ENCODE results near the gene RPUSD2. TPM values are rescaled to one million over a fixed set of nuclear protein-coding genes. Genes with fewer than 3 reads are reported as not detected.

Gene RPUSD2
- polyA plus RNA-seq, 1 of the 3 experiments (the other 2 are of a cell fraction) = 10.8 TPM

- no peaks in the 10 kb centered on the region for H4K20me1 ChIP-seq (ENCODE audit: insufficient read depth)
- H3K4me3 ChIP-seq (ENCODE audit: low read depth in 2 of 2, low read length in 1 of 2) = peak overlapping the region; percentile 74 to 87
- TF ChIP-seq USF1 (IDR thresholded peaks at IDR 0.05; ENCODE audit: borderline replicate concordance, low read depth) (no peak), EZH2phosphoT487 (IDR thresholded peaks at IDR 0.05; ENCODE audit: borderline replicate concordance, low read depth) (no peak), NRF1 (IDR thresholded peaks at IDR 0.05; ENCODE audit: low read depth, low read length) (no peak), MXI1 (IDR thresholded peaks at IDR 0.05; ENCODE audit: low read depth, low read length) (no peak), TEAD4 (IDR thresholded peaks at IDR 0.05; ENCODE audit: borderline replicate concordance, insufficient read depth) (no peak), PBX3 (IDR thresholded peaks at IDR 0.05) (no peak), MAX (IDR thresholded peaks at IDR 0.05; ENCODE audit: low read depth) (no peak), RCOR1 (IDR thresholded peaks at IDR 0.05; ENCODE audit: low read length) (no peak), GABPA (IDR thresholded peaks at IDR 0.05; ENCODE audit: low read depth) (no peak), POLR2AphosphoS5 (IDR thresholded peaks at IDR 0.05; ENCODE audit: low read depth, low read length) (no peak), RXRA (IDR thresholded peaks at IDR 0.05; ENCODE audit: borderline replicate concordance, low read depth) (no peak), ZBTB33 (IDR thresholded peaks at IDR 0.05; ENCODE audit: borderline replicate concordance, low read depth) (no peak), IRF3 (IDR thresholded peaks at IDR 0.05; ENCODE audit: low read depth, low read length) (no peak), RFX5 (IDR thresholded peaks at IDR 0.05; ENCODE audit: low read length) (no peak), TAF1 (IDR thresholded peaks at IDR 0.05; ENCODE audit: borderline replicate concordance, low read depth, low read length) (no peak), USF2 (IDR thresholded peaks at IDR 0.05; ENCODE audit: borderline replicate concordance, low read depth, low read length) (no peak), YY1 (IDR thresholded peaks at IDR 0.05; ENCODE audit: low read depth) (no peak)
- peak overlapping the region; percentile 95 for H2AFZ ChIP-seq (ENCODE audit: low read depth)
- H3K9me2 ChIP-seq = no peaks in the 10 kb centered on the region
- peaks cover 7 to 9% of the 10 kb centered on the region in 2 experiments; a peak in 3 of 4 replicates for H3K4me1 ChIP-seq (ENCODE audit: control insufficient read depth in 1 of 2, insufficient read depth in 2 of 2, low read depth in 1 of 2, low read length in 1 of 2)
- H3K4me2 ChIP-seq = peak overlapping the region; percentile 72
- no peaks in the 10 kb centered on the region for H3K9me3 ChIP-seq
- no peak for DNase-seq
- peak overlapping the region; percentile 39 to 61; a peak in 3 of 4 replicates for H3K27ac ChIP-seq (ENCODE audit: low read depth in 2 of 2, low read length in 1 of 2)
- no peaks in the 10 kb centered on the region for H3K36me3 ChIP-seq (replicated peaks in 1 of 2; ENCODE audit: control insufficient read depth in 1 of 2, insufficient read depth in 2 of 2, low read length in 1 of 2)
- no peaks in the 10 kb centered on the region for H3K27me3 ChIP-seq (ENCODE audit: insufficient read depth)
- no peaks in the 10 kb centered on the region for H3F3A ChIP-seq (replicated peaks; ENCODE audit: insufficient read depth)
- ChIA-PET CTCF (interaction anchor here (0.7 to 1.5 kb wide), 3 partner anchors 16 to 221 kb away, joined by 3 to 4 read pairs (median 3); no protein-coding TSS in a partner anchor), POLR2A (interaction anchor here (0.9 to 1.0 kb wide), 2 partner anchors 129 to 225 kb away, joined by 3 read pairs; no protein-coding TSS in a partner anchor)
- H3K79me2 ChIP-seq (ENCODE audit: insufficient read depth) = peaks cover 43% of the 10 kb centered on the region
- H3K9ac ChIP-seq = peak overlapping the region; percentile 26; the same call in 1 of the 2 replicates
- 44% methylated on average over 20 of the region's 20 CpGs for WGBS (ENCODE audit: low lambda C conversion rate)
Observed at GRCh38 chr15:40565333-40566238, 3.5 kb upstream of the RPUSD2 start.

All from SK-N-SH (cell line).